CD4-positive, alpha-beta T cell treated with Interleukin-2 at 100 ng/mL for 4 hours (primary cell): ENCODE results near the gene NPIPB2.
"Not testable (repeated sequence)": the region's sequence is repeated elsewhere in the genome, so short reads cannot be mapped to it uniquely, and the experiment has no call there.

ENCODE experiments used
- DNase-seq: peaks from one replicate; pipeline ENCODE4 v3.0.0-alpha.2; 2020; ENCODE audit warnings: low spot score

NPIPB2 gene

GRCh38 chr16:11941945-11942344, at the start of gene NPIPB2:
Gene NPIPB2, minus strand, starts transcription at chr16:11942045. Its CDS starts 0 bp downstream, at chr16:11942045.
- not testable (repeated sequence) for DNase-seq

DNA sequence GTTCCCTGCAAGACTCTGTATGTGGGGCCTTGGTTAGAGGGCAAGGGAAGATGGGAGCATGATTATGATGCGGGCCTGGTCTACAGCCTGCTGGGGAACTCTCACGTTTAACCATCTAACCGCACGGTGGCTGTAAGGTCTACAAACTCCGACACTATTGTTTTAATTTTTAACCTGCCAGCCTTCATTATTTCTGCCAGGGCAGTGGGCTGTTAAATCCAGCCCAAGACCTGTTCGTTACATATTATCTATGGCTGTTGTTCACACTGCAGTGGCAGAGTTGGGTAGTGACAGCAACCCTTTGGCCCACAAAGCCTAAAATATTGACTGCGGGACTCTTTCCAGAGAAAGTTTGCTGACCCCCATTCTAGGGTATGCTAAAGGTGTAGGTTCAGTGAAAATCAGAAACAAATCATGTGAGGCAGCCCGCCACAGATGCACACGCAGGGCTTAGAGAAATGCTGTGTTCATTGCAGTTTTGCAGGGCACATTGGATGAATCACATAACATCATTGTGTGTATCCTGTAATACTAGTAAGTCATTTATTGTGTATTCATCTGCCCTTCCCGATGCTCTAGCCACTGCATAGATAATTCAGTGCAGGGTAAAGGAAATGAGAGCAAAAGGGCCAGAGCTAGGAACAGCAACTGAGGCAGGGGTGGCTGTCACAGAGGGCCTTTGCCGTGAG, 49.0 kb upstream of the NPIPB2 start:
- no peak for DNase-seq

GRCh38 chr16:11988258-11988978, 46.6 kb upstream of the NPIPB2 start:
- DNase-seq = no peak

GRCh38 chr16:11986521-11987057, 44.7 kb upstream of the NPIPB2 start:
- DNase-seq = no peak

GRCh38 chr16:11985250-11985649, 43.4 kb upstream of the NPIPB2 start:
- DNase-seq = no peak

DNA sequence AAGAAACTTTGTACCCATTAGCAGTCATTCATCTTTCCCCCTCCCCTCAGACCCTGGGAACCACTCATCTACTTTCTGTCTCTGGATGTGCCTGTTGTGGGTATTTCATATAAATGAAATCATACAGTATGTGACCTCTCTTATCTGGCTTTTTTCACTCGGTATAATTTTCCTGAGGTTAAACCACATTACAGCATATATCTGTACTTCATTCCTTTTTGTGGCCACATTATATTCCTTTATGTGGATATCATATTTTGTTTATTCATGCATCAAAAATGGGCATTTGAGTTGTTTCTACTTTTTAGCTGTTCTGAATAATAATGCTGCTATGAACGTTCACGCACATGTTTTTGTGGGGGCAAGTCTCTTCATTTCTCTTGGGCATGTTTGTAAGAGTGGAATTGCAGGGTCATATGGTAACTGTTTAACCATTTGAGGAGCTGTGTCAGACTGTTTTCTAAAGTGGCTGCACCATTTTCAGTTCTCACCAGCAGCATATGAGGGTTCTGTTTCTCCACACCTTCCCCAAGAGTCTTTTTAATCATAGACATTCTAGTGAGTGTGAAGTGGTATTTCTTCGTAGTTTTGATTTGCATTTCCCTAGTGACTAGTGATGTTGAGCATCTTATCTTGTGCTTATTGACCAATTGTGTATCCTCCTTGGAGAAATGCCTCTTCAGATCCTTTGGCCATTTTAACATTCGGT, 38.4 kb upstream of the NPIPB2 start:
- DNase-seq = no peak

GRCh38 chr16:11979013-11979672, 37.3 kb upstream of the NPIPB2 start:
- no peak for DNase-seq

- no peak for DNase-seq
Observed at GRCh38 chr16:11978080-11978479, 36.2 kb upstream of the NPIPB2 start.

- no peak for DNase-seq
Observed at GRCh38 chr16:11977376-11978041, 35.7 kb upstream of the NPIPB2 start.

DNA sequence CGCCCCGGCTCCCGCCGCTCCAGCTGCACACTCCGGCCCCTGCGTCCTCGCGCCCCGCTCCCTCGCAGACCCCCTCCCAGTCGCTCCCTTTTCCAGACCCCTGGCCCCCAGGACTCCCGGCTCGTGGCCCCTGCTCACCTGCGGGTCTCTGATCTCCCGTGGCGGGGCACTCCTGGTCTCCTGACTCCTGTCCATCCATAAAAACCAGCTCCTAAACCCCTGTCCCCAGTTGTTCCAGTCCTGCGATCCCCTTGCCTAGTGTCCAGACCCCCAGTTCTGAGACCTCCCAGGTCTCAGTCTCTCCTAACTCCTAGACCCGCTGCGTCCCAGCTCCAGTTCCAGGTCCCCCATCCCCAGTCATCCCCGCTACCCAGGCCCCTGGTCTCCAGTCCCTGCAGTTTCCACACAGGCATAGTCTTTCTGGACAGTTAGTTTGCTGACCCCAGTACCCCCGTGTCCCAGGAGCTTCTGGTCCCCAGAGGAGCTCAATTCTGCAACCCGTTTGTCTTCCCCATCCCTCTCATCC, 35.1 kb upstream of the NPIPB2 start:
- no peak for DNase-seq

- no peak for DNase-seq
Observed at GRCh38 chr16:11973070-11973469, 31.2 kb upstream of the NPIPB2 start.

- DNase-seq = no peak
Observed at GRCh38 chr16:11972128-11972527, 30.3 kb upstream of the NPIPB2 start.

DNA sequence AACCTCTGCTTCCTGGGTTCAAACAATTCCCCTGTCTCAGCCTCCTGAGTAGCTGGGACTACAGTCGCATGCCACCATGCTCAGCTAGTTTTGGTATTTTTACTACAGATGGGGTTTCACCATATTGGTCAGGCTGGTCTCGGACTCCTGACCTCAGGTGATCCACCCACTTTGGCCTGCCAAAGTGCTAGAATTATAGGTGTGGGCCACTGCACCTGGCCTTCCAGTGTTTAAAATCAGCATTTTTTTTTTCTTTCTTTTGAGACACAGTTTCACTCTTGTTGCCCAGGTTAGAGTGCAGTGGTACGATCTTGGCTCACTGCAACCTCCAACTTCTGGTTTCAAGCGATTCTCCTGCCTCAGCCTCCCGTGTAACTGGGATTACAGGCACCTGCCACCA, 28.4 kb upstream of the NPIPB2 start:
- DNase-seq = not testable (repeated sequence)

DNA sequence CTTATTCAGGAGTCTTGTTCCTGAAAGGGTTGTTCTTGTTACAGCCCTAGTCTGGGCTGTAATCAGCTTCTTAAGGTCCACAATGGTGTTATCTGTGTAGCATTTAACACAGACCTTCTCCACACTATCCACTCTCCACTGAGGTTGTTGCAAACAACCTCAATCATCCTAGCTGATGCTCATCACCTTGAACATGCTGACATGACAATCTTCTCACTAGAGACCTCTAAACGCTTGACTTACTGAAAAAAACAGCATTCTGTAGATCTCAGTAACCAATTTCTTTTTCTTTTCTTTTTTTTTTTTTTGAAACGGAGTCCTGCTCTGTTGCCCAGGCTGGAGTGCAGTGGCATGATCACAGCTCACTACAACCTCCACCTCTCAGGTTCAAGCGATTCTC, 26.7 kb upstream of the NPIPB2 start:
- no peak for DNase-seq

DNA sequence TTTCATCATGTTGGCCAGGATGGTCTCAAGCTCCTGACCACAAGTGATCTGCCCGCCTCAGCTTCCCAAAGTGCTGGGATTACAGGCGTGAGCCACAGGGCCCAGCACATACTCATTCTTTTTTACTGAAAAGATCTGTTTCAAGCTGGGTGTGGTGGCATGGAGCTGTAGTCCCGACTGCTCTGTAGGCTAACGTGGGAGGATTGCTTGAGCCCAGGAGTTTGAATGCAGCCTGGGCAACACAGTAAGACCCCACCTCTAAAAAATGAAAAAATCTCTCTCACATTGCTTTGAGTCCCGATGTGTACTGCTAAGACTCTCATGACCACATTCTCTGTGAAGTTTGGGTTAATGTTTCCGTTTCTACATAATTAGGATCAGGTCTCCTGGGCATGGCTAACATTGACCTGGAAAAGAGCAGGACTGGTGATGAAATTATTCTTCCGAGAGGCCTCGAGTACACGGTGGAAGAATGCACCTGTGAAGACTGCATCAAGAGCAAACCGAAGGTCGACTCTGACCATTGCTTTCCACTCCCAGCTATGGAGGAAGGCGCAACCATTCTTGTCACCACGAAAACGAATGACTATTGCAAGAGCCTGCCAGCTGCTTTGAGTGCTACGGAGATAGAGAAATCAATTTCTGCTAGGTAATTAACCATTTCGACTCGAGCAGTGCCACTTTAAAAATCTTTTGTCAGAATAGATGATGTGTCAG, 25.5 kb upstream of the NPIPB2 start:
- no peak for DNase-seq

GRCh38 chr16:11966173-11966572, 24.3 kb upstream of the NPIPB2 start:
- no peak for DNase-seq

- DNase-seq = no peak
Observed at GRCh38 chr16:11964761-11965551, 23.1 kb upstream of the NPIPB2 start, which contains the start of gene TNFRSF17. Gene TNFRSF17, plus strand, starts transcription at chr16:11965210. Its CDS starts 115 bp downstream, at chr16:11965325.

GRCh38 chr16:11963706-11964105, 21.9 kb upstream of the NPIPB2 start:
- no peak for DNase-seq

DNA sequence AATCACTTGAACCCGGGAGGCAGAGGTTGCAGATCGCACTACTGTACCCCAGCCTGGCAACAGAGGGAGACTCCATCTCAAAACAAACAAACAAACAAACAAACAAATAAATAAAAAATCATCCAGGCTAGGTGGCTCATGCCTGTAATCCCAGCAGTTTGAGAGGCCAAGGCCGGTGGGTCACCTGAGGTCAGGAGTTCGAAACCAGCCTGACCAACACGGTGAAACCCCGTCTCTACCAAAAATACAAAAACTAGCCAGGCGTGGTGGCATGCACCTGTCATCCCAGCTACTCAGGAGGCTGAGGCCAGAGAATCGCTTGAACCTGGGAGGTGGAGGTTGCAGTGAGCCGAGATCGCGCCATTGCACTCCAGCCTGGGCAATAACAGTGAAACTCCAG, 21.1 kb upstream of the NPIPB2 start:
- DNase-seq = not testable (repeated sequence)

DNA sequence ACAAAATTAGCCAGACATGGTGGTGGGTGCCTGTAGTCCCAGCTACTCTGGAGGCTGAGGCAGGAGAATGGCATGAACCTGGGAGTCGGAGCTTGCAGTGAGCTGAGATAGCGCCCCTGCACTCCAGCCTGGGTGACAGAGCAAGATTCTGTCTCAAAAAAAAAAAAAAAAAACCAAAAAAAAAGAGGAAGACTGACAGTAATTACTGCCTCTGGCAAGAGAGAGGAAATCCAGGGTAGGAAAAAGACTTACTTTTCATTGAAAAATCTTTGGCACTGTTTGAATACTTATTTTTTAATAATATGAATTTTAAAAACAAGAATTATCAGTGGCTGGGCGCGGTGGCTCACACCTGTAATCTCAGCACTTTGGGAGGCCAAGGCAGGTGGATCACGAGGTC, 20.6 kb upstream of the NPIPB2 start:
- not testable (repeated sequence) for DNase-seq
